GM23248 (cell line): ENCODE data around the gene PDE2A. TPM values are rescaled to one million over a fixed set of nuclear protein-coding genes. Genes with fewer than 3 reads are reported as not detected.

Experiments used
- DNase-seq: peaks from one replicate; pipeline ENCODE4 v3.0.0-alpha.2; 2015
- H2AFZ ChIP-seq: fragments of 200-600 bp; sonication (generic); 2 replicates; pipeline ENCODE4 v1.6.1; 2016; ENCODE audit warnings: antibody characterized with exemption
- H3F3A ChIP-seq: fragments of 200-600 bp; sonication (generic); 2 replicates; pipeline ENCODE4 v1.6.1; 2016; ENCODE audit warnings: mild to moderate bottlenecking, antibody characterized with exemption, mixed run types; ENCODE audit not compliant: insufficient read depth
- H3K27ac ChIP-seq: fragments of 200-600 bp; sonication (generic); 2 replicates; pipeline ENCODE4 v1.5.1; 2016; ENCODE audit warnings: mild to moderate bottlenecking
- H3K27me3 ChIP-seq: fragments of 200-600 bp; sonication (generic); replicated peaks from 2 replicates; pipeline ENCODE4 v1.6.1; 2016; ENCODE audit warnings: mild to moderate bottlenecking; ENCODE audit not compliant: insufficient read depth
- H3K36me3 ChIP-seq: fragments of 200-600 bp; sonication (generic); 2 replicates; pipeline ENCODE4 v1.6.1; 2016; ENCODE audit warnings: low read depth, mild to moderate bottlenecking
- H3K4me1 ChIP-seq: fragments of 200-600 bp; sonication (generic); 2 replicates; pipeline ENCODE4 v1.6.1; 2016; ENCODE audit warnings: mild to moderate bottlenecking; ENCODE audit not compliant: insufficient read depth
- H3K4me2 ChIP-seq: fragments of 200-600 bp; sonication (generic); one replicate; pipeline ENCODE4 v1.6.1; 2016; ENCODE audit warnings: mild to moderate bottlenecking; ENCODE audit not compliant: unreplicated experiment
- H3K4me3 ChIP-seq: fragments of 200-600 bp; sonication (generic); 2 replicates; pipeline ENCODE4 v1.5.1; 2016; ENCODE audit warnings: mild to moderate bottlenecking
- H3K79me2 ChIP-seq: fragments of 200-600 bp; sonication (generic); 2 replicates; pipeline ENCODE4 v1.6.1; 2016; ENCODE audit warnings: mild to moderate bottlenecking; ENCODE audit not compliant: insufficient read depth
- H3K9ac ChIP-seq: fragments of 200-600 bp; sonication (generic); 2 replicates; pipeline ENCODE4 v1.6.1; 2016; ENCODE audit warnings: mild to moderate bottlenecking
- H3K9me2 ChIP-seq: fragments of 200-600 bp; sonication (generic); 2 replicates; pipeline ENCODE4 v1.6.1; 2016; ENCODE audit warnings: mixed run types, mild to moderate bottlenecking, moderate library complexity; ENCODE audit not compliant: insufficient read depth
- H3K9me3 ChIP-seq: fragments of 200-600 bp; sonication (generic); one replicate; pipeline ENCODE4 v1.6.1; 2017; ENCODE audit warnings: low read depth
- H4K20me1 ChIP-seq: fragments of 200-600 bp; sonication (generic); 2 replicates; pipeline ENCODE4 v1.6.0; 2016; ENCODE audit not compliant: insufficient read depth
- EZH2 ChIP-seq: fragments of 200-600 bp; sonication (generic); IDR thresholded peaks from 2 replicates; pipeline ENCODE4 v1.6.1; 2018; ENCODE audit warnings: antibody characterized with exemption, mild to moderate bottlenecking; ENCODE audit not compliant: insufficient read depth, poor library complexity, severe bottlenecking
- EZH2phosphoT487 ChIP-seq: fragments of 200-600 bp; sonication (generic); IDR thresholded peaks from 2 replicates; pipeline ENCODE4 v1.6.1; 2018; ENCODE audit warnings: antibody characterized with exemption, moderate library complexity, mild to moderate bottlenecking, low read depth; ENCODE audit not compliant: insufficient read depth
- WGBS, 2 experiments: methylation state at CpG; one replicate each; pipeline ENCODE4 v1.1.6; 2015 to 2017; ENCODE audit warnings: low lambda C conversion rate in 2 of 2, low coverage in 1 of 2; ENCODE audit errors: missing lambda C conversion rate in 2 of 2; 5-methylcytosine and 5-hydroxymethylcytosine counted together
- in situ Hi-C: fragments of 300-500 bp; cut with MboI; formaldehyde crosslinking; loops from 2 replicates; pipeline ENCODE4 v1.15.0; 2020
- polyA plus RNA-seq: library from polyadenylated mRNA; unstranded; fragments of >200 nt; fragmentation: Nextera tagmentation; extraction: Ambion mirVana; gene quantifications from 2 replicates; pipeline ENCODE4 v1.2.1, GENCODE V29; 2016
- total RNA-seq: library from RNA; depleted of rRNA; stranded (reverse); fragments of >200 nt; shearing (Covaris generic); gene quantifications from 2 replicates; pipeline ENCODE4 v1.2.3, GENCODE V29; 2014

PDE2A gene
- total and polyA plus RNA-seq, 2 experiments from 2014 or later, result 1.0 to 2.3 TPM

DNA sequence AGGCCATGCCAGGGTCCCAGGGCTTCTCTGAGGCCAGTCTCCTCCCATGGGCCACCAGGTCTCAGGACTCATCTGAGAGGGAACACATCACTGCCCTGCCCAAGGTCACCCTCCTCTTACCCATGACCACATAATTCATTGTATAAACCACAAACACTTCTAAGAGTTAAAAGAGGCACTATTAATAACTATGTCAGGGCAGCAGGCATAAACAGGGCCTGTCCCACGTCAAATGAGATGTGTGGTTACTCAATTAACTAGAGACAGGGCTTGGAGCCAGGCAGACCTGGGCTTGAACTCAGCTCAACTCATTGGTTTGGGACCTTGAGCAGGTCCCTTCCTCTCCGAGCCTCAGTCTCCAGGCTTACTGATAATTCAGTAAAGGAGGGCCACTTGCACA, 44.9 kb upstream of the PDE2A start:
- H3K27ac ChIP-seq, result no peak overlapping the region
- no peaks in the 10 kb centered on the region for H3K36me3 ChIP-seq
- in situ Hi-C loops, result loop anchor here (25.0 kb wide), 1 partner anchor 443 kb away; no protein-coding TSS in a partner anchor
- TF ChIP-seq EZH2 (no peak), EZH2phosphoT487 (no peak)
- DNase-seq, result peak; percentile 30
- H3K27me3 ChIP-seq, result no peaks in the 10 kb centered on the region
- H3K79me2 ChIP-seq, result peaks cover 97% of the 10 kb centered on the region
- H4K20me1 ChIP-seq, result 0 out of 2 replicates have a peak, but pooled peaks cover 3% of the 10 kb centered on the region
- H3K9me2 ChIP-seq, result no peaks in the 10 kb centered on the region
- WGBS, 2 experiments, result 44 to 62% methylated on average over 2 of the region's 2 CpGs
- H3K9ac ChIP-seq, result peak overlapping the region; percentile 28; the same call in 1 of the 2 replicates
- H3K4me3 ChIP-seq, result no peak overlapping the region
- H2AFZ ChIP-seq, result no peak overlapping the region
- peak overlapping the region; percentile 91 for H3K4me2 ChIP-seq
- H3K9me3 ChIP-seq, result no peaks in the 10 kb centered on the region
- peaks cover 14% of the 10 kb centered on the region for H3K4me1 ChIP-seq
- H3F3A ChIP-seq, result no peaks in the 10 kb centered on the region

- no peaks in the 10 kb centered on the region for H3F3A ChIP-seq
- H3K79me2 ChIP-seq, result peaks cover 97% of the 10 kb centered on the region
- DNase-seq, result no peak
- in situ Hi-C loops, result loop anchor here (25.0 kb wide), 1 partner anchor 444 kb away; no protein-coding TSS in a partner anchor
- 75 to 82% methylated on average over 9 of the region's 9 CpGs for WGBS, 2 experiments
- no peaks in the 10 kb centered on the region for H3K36me3 ChIP-seq
- no peak overlapping the region for H3K4me3 ChIP-seq
- 0 out of 2 replicates have a peak, but pooled peaks cover 3% of the 10 kb centered on the region for H4K20me1 ChIP-seq
- no peaks in the 10 kb centered on the region for H3K9me3 ChIP-seq
- H2AFZ ChIP-seq, result no peak overlapping the region
- no peak overlapping the region for H3K27ac ChIP-seq
- TF ChIP-seq EZH2 (no peak), EZH2phosphoT487 (no peak)
- no peaks in the 10 kb centered on the region for H3K9me2 ChIP-seq
- H3K27me3 ChIP-seq, result no peaks in the 10 kb centered on the region
- H3K4me2 ChIP-seq, result no peak overlapping the region
- H3K4me1 ChIP-seq, result peaks cover 14% of the 10 kb centered on the region
- no peak overlapping the region for H3K9ac ChIP-seq
These were observed 43.9 kb upstream of the PDE2A start for GRCh38 chr11:72718101-72718501.

- H2AFZ ChIP-seq, result no peak overlapping the region
- TF ChIP-seq EZH2phosphoT487, result no peak
- no peaks in the 10 kb centered on the region for H3K9me3 ChIP-seq
- 0 out of 2 replicates have a peak, but pooled peaks cover 3% of the 10 kb centered on the region for H4K20me1 ChIP-seq
- H3K27ac ChIP-seq, result no peak overlapping the region
- in situ Hi-C loops, result loop anchor here (25.0 kb wide), 1 partner anchor 445 kb away; no protein-coding TSS in a partner anchor
- H3K27me3 ChIP-seq, result no peaks in the 10 kb centered on the region
- DNase-seq, result no peak
- H3K79me2 ChIP-seq, result peaks cover 93% of the 10 kb centered on the region
- no peaks in the 10 kb centered on the region for H3K9me2 ChIP-seq
- H3K4me2 ChIP-seq, result no peak overlapping the region
- 79 to 84% methylated on average over 12 to 14 of the region's 14 CpGs for WGBS, 2 experiments
- no peak overlapping the region for H3K4me3 ChIP-seq
- H3K9ac ChIP-seq, result no peak overlapping the region
- H3F3A ChIP-seq, result no peaks in the 10 kb centered on the region
- no peaks in the 10 kb centered on the region for H3K36me3 ChIP-seq
- H3K4me1 ChIP-seq, result peaks cover 10% of the 10 kb centered on the region; the same call in 1 of the 2 replicates
These were observed 42.7 kb upstream of the PDE2A start for GRCh38 chr11:72716788-72717435.

GRCh38 chr11:72716290-72716689, 42.1 kb upstream of the PDE2A start:
- Histone ChIP-seq H3K27ac (no peak overlapping the region), H3K4me2 (no peak overlapping the region), H4K20me1 (0 out of 2 replicates have a peak, but pooled peaks cover 3% of the 10 kb centered on the region), H3K36me3 (no peaks in the 10 kb centered on the region), H3K9ac (no peak overlapping the region), H3K9me3 (no peaks in the 10 kb centered on the region), H2AFZ (no peak overlapping the region), H3F3A (no peaks in the 10 kb centered on the region), H3K4me3 (no peak overlapping the region), H3K79me2 (peaks cover 87% of the 10 kb centered on the region), H3K4me1 (peaks cover 10% of the 10 kb centered on the region; the same call in 1 of the 2 replicates), H3K27me3 (no peaks in the 10 kb centered on the region), H3K9me2 (no peaks in the 10 kb centered on the region)
- TF ChIP-seq EZH2phosphoT487 (no peak), EZH2 (no peak)
- in situ Hi-C loops, result loop anchor here (25.0 kb wide), 1 partner anchor 446 kb away; no protein-coding TSS in a partner anchor
- DNase-seq, result no peak
- 66% methylated on average over 7 of the region's 7 CpGs for WGBS, 2 experiments
